Ovary (tissue), 3 donors: ENCODE results near the gene LETM1.

ENCODE experiments used
- CTCF ChIP-seq, 3 donors: fragments of 450-650 bp in 2 of 3; fragments of 200-600 bp in 1 of 3; IDR thresholded peaks; one replicate each; pipeline versions ENCODE4 v1.5.1 to v1.8.0; 2016 to 2022; ENCODE audit warnings: antibody characterized with exemption in 3 of 3, mild to moderate bottlenecking in 1 of 3
- EP300 ChIP-seq: sonication (generic); formaldehyde crosslinking; IDR thresholded peaks from one replicate; pipeline ENCODE4 v1.6.1; 2017; ENCODE audit warnings: antibody characterized with exemption
- POLR2A ChIP-seq: fragments of 450-650 bp; IDR thresholded peaks from one replicate; pipeline ENCODE4 v1.6.1; 2017; ENCODE audit warnings: antibody characterized with exemption, mild to moderate bottlenecking, moderate library complexity
- donor health status: DM: no; HTN: no; CAD: no.

GRCh38 chr4:1880332-1880731 lies 24.4 kb upstream of the LETM1 start:
- no peak for TF ChIP-seq CTCF (IDR thresholded peaks at IDR 0.05)
- no peak for TF ChIP-seq POLR2A
- no peak for TF ChIP-seq EP300
